ENCODE measurements around the gene PDZRN4. TPM values are rescaled to one million over a fixed set of nuclear protein-coding genes. Genes with fewer than 3 reads are reported as not detected.

The PDZRN4 gene
- total and polyA plus RNA-seq, 8 donors, result 0.58 to 29.0 (median 2.2) TPM

DNA sequence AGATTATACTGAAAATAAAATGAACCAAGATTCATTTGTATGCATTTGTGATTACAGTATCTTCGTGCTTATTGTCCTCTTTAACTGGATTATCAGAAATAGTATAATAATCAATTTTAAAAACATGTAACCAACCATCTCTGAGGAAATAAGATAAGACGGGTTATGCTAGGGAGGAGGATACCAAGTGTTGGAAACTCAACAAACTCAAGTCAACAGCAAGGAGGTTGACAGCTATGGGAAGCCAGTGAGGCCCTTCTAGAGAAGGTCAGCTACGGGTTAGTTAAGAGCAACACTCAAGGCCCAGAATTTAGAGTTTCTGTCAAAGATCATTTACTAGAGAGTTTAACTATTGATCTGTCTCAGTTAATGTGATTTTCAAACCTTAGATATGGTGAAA lies 137.2 kb downstream of the PDZRN4 start:
- Histone ChIP-seq H3K27ac (no peak overlapping the region), H3K9me3 (no peaks in the 10 kb centered on the region), H3K4me1 (no peaks in the 10 kb centered on the region), H3K36me3 (no peaks in the 10 kb centered on the region), H3K4me3 (no peak overlapping the region), H3K27me3 (no peaks in the 10 kb centered on the region)
- TF ChIP-seq EP300 (IDR thresholded peaks at IDR 0.05) (no peak), POLR2AphosphoS5 (IDR thresholded peaks at IDR 0.05) (no peak), POLR2A (IDR thresholded peaks at IDR 0.05) (no peak)
- TF ChIP-seq, protein P1, sequence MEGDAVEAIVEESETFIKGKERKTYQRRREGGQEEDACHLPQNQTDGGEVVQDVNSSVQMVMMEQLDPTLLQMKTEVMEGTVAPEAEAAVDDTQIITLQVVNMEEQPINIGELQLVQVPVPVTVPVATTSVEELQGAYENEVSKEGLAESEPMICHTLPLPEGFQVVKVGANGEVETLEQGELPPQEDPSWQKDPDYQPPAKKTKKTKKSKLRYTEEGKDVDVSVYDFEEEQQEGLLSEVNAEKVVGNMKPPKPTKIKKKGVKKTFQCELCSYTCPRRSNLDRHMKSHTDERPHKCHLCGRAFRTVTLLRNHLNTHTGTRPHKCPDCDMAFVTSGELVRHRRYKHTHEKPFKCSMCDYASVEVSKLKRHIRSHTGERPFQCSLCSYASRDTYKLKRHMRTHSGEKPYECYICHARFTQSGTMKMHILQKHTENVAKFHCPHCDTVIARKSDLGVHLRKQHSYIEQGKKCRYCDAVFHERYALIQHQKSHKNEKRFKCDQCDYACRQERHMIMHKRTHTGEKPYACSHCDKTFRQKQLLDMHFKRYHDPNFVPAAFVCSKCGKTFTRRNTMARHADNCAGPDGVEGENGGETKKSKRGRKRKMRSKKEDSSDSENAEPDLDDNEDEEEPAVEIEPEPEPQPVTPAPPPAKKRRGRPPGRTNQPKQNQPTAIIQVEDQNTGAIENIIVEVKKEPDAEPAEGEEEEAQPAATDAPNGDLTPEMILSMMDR (IDR thresholded peaks at IDR 0.05), result no peak
- intact Hi-C loops (cut with DNase I; ENCODE audit: low total_unique reads), result no loop called here
- DNase-seq, result no peak
- WGBS, 5 donors, result 78 to 86% (median 82%) methylated on average over 3 of the region's 3 CpGs

DNA sequence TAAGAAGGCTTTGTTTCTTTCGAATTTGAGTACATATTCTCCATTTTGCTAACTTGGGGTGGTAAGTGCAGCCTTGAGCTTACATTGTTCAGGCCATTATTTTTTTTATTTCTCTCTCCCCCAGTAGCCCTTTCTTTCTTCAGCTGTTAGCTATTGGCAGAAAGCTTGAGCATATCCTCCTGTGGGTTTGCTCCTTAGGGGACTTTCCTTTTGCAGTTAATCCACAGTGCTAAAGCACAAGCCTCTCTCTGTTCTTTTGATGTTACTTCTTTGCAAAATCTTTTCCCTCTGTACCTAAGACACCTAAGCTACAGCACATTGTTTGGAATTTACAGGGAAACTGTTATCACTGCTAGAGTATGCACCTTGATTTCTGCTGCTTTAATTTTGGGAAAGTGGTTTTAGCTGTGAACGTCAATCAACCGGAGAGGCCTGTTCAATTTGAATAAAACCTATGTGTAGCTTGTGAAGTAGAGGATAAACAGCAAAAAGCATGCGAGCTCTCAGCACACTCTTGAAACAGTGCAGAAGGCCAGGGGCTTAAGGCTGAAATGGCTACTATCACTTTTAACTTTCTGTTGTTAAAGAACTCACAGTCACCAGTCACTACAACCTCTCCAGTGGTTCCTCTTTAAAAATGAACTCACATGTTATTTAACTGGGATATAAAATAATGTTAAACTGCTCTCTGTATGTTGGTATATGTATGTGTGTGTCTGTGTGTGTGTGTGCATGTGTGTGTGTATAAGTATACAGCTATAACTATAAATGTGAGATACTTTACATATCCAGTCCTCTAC lies 139.2 kb downstream of the PDZRN4 start:
- no peak overlapping the region for H3K4me3 ChIP-seq
- TF ChIP-seq EP300 (IDR thresholded peaks at IDR 0.05), result no peak
- TF ChIP-seq POLR2AphosphoS5 (IDR thresholded peaks at IDR 0.05), result no peak
- TF ChIP-seq, protein P1 (IDR thresholded peaks at IDR 0.05), result no peak
- TF ChIP-seq POLR2A (IDR thresholded peaks at IDR 0.05), result no peak
- H3K36me3 ChIP-seq, result no peaks in the 10 kb centered on the region
- no peak overlapping the region for H3K27ac ChIP-seq
- WGBS, 5 donors, result 45 to 56% (median 50%) methylated on average over 4 of the region's 4 CpGs
- intact Hi-C loops (cut with DNase I; ENCODE audit: low total_unique reads), result no loop called here
- no peaks in the 10 kb centered on the region for H3K27me3 ChIP-seq
- DNase-seq, result no peak
- H3K4me1 ChIP-seq, result no peaks in the 10 kb centered on the region
- H3K9me3 ChIP-seq, result no peaks in the 10 kb centered on the region

DNA sequence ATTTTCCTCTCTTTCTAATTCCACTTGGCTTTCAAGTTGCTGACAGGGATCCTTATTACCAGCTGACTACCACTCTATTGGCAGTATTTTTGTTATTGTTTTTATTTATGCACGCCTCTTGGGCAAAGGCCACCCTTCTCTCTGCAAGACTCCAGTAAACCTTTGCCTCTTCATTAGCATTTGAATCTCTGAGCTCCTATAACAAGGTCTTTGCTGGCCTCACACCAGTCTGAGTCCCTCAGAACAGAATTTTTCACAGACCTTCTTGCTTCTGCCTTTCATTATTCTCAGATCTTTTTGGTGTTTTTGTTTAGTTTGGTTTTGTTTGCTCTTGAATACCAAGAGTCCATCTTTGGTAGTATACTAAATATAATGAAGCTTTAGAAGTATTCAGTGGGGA lies 145.9 kb downstream of the PDZRN4 start:
- no peak overlapping the region for H3K27ac ChIP-seq
- no peaks in the 10 kb centered on the region for H3K4me1 ChIP-seq
- no peaks in the 10 kb centered on the region for H3K27me3 ChIP-seq
- H3K36me3 ChIP-seq, result no peaks in the 10 kb centered on the region
- H3K4me3 ChIP-seq, result no peak overlapping the region
- WGBS, 5 donors, result 52 to 74% (median 57%) methylated on average over 1 of the region's 1 CpG
- no peak for DNase-seq
- intact Hi-C loops (cut with DNase I; ENCODE audit: low total_unique reads), result no loop called here
- no peaks in the 10 kb centered on the region for H3K9me3 ChIP-seq
- TF ChIP-seq, protein P1 (IDR thresholded peaks at IDR 0.05), result no peak
- TF ChIP-seq POLR2AphosphoS5 (IDR thresholded peaks at IDR 0.05) (no peak), EP300 (IDR thresholded peaks at IDR 0.05) (no peak), POLR2A (IDR thresholded peaks at IDR 0.05) (no peak)

DNA sequence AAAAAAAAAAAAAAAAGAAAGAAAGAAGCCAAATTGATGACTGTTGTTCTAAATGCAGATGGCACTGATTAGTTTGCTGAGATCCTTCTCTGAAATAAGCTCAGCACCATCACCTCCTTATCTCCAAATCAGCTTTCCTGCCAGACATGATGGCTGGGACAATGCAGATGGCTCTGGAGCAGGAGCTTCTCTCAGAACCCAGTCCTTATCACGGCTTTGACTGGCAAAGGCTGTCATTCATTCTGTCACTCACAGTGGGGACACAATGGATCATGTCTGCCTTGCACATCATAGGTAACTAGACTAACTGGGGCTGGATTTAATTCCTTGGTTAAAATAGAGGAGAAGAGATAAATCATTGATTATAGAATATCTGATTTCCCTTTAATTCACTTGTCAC lies 146.3 kb downstream of the PDZRN4 start:
- no peaks in the 10 kb centered on the region for H3K4me1 ChIP-seq
- DNase-seq, result no peak
- intact Hi-C loops (cut with DNase I; ENCODE audit: low total_unique reads), result no loop called here
- H3K9me3 ChIP-seq, result no peaks in the 10 kb centered on the region
- H3K4me3 ChIP-seq, result no peak overlapping the region
- TF ChIP-seq EP300 (IDR thresholded peaks at IDR 0.05) (no peak), POLR2A (IDR thresholded peaks at IDR 0.05) (no peak), POLR2AphosphoS5 (IDR thresholded peaks at IDR 0.05) (no peak)
- TF ChIP-seq, protein P1 (IDR thresholded peaks at IDR 0.05), result no peak
- H3K36me3 ChIP-seq, result no peaks in the 10 kb centered on the region
- H3K27ac ChIP-seq, result no peak overlapping the region
- WGBS, 5 donors, result 28 to 47% (median 38%) methylated on average over 1 of the region's 1 CpG
- no peaks in the 10 kb centered on the region for H3K27me3 ChIP-seq

Data from stomach (tissue), 9 donors.